ENCODE data around the gene SPR.
A peak's percentile ranks its signal among the peaks of the same experiment; 100 is the strongest.

Gene SPR

DNA sequence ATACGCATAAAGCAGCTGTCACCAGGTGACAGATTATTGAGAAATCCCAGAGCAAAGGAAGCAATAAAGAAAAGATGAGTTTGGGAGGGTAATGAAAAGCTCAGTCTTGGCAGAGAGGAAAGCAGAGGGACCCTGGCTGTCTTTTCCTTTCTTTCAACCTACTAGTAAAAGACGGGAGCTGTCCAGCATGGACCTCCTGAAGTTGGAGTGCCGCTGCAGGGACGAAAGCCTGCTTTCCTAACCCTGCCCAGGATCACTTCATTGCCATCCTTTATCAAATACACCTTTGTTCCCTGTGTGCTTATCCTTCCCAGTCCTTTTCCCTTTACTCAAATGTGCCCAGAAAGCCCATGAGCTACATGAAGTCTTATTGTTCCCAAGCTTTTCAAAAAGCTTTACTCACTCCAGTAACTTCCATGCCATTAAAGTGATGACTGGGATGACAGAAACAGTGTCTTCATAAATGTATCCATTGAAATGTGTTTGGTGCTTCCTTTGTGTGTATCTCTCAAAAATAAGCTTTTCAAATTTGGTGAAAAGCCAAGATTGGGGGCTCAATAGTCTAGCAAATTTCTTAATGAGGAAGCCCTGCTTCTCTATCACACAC lies 3.7 kb upstream of the SPR start:
- DNase-seq: no peak
- H3K4me3 ChIP-seq (ENCODE audit: low read depth, low read length): no peak overlapping the region

DNA sequence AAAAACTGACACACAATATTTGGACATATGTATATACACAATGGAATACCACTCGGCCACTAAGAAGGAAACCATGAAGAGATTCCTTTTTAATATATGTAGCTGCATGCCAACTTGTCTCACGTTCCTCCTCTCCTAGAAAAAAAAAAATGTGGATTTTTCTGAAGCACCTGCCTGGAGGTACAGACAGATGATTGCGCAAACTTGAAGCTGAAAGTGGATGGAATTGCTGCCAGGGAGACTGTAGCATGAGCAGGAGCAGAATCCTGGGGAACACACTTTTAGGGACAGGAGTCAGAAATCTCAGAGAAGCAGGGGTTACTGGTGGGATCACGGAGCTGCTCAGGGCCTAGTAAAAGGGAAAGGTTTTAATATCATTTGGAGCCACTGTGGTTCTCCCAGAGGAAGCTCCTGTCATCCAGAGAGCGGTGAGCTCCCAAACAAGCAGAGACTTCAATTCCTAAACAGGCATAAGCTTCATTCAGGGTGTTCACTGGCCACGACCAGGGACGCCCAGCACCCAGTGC lies 640 bp upstream of the SPR start:
- no peak for DNase-seq
- TF ChIP-seq, protein P1, sequence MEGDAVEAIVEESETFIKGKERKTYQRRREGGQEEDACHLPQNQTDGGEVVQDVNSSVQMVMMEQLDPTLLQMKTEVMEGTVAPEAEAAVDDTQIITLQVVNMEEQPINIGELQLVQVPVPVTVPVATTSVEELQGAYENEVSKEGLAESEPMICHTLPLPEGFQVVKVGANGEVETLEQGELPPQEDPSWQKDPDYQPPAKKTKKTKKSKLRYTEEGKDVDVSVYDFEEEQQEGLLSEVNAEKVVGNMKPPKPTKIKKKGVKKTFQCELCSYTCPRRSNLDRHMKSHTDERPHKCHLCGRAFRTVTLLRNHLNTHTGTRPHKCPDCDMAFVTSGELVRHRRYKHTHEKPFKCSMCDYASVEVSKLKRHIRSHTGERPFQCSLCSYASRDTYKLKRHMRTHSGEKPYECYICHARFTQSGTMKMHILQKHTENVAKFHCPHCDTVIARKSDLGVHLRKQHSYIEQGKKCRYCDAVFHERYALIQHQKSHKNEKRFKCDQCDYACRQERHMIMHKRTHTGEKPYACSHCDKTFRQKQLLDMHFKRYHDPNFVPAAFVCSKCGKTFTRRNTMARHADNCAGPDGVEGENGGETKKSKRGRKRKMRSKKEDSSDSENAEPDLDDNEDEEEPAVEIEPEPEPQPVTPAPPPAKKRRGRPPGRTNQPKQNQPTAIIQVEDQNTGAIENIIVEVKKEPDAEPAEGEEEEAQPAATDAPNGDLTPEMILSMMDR (IDR thresholded peaks at IDR 0.05; ENCODE audit: low read depth, low read length): no peak
- H3K36me3 ChIP-seq: peaks cover 19% of the 10 kb centered on the region
- no peaks in the 10 kb centered on the region for H3K27me3 ChIP-seq (ENCODE audit: insufficient read depth, low read depth, severe bottlenecking)
- no peaks in the 10 kb centered on the region for H3K9me3 ChIP-seq (ENCODE audit: severe bottlenecking)
- H3K27ac ChIP-seq: peak overlapping the region; percentile 86
- H3K4me3 ChIP-seq (ENCODE audit: low read depth, low read length): peak overlapping the region; percentile 65

More for the DNA sequence above, 3.7 kb upstream of the SPR start:
- H3K27me3 ChIP-seq (ENCODE audit: insufficient read depth, low read depth, severe bottlenecking): no peaks in the 10 kb centered on the region
- no peaks in the 10 kb centered on the region for H3K9me3 ChIP-seq (ENCODE audit: severe bottlenecking)
- TF ChIP-seq, protein P1 (IDR thresholded peaks at IDR 0.05; ENCODE audit: low read depth, low read length): no peak
- H3K27ac ChIP-seq: no peak overlapping the region
- H3K36me3 ChIP-seq: peaks cover 3% of the 10 kb centered on the region; the same call in 1 of the 2 replicates

DNA sequence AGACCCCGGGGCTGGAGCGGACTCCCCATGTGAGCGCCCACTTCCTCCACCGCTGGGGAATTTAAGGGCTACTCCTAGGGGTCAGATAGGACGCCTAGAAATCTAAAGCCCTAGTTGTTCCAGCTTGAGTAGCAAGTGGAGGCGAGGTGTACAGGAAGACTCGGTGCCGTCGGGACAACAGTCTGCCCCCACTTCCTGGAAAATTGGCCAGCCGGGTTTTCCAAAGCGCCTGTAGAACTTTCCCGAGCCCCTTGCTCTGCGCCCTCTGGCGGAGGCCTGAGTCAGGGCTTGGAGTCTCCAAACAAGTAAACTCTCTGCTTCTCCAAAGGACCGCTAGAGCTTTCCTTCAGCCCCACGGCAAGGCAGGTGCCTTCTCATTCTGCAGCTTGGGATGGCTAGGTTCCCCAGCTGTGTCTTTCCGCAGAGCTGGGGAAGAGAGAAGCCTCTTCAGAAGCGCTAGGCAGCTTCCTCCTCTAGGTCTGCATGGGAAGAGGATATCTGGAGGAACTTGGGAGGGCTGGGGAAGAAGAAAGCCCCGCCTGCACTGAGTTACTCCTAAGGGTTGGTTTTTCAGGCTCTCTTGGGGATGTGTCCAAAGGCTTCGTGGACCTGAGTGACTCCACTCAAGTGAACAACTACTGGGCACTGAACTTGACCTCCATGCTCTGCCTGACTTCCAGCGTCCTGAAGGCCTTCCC lies 681 bp downstream of the SPR start:
- Histone ChIP-seq H3K9me3 (ENCODE audit: severe bottlenecking) (no peaks in the 10 kb centered on the region), H3K27me3 (ENCODE audit: insufficient read depth, low read depth, severe bottlenecking) (no peaks in the 10 kb centered on the region), H3K36me3 (peaks cover 30% of the 10 kb centered on the region), H3K27ac (peak overlapping the region; percentile 86), H3K4me3 (ENCODE audit: low read depth, low read length) (peak overlapping the region; percentile 65)
- peak; percentile 97 for DNase-seq
- TF ChIP-seq, protein P1 (IDR thresholded peaks at IDR 0.05; ENCODE audit: low read depth, low read length): peak; percentile 99

DNA sequence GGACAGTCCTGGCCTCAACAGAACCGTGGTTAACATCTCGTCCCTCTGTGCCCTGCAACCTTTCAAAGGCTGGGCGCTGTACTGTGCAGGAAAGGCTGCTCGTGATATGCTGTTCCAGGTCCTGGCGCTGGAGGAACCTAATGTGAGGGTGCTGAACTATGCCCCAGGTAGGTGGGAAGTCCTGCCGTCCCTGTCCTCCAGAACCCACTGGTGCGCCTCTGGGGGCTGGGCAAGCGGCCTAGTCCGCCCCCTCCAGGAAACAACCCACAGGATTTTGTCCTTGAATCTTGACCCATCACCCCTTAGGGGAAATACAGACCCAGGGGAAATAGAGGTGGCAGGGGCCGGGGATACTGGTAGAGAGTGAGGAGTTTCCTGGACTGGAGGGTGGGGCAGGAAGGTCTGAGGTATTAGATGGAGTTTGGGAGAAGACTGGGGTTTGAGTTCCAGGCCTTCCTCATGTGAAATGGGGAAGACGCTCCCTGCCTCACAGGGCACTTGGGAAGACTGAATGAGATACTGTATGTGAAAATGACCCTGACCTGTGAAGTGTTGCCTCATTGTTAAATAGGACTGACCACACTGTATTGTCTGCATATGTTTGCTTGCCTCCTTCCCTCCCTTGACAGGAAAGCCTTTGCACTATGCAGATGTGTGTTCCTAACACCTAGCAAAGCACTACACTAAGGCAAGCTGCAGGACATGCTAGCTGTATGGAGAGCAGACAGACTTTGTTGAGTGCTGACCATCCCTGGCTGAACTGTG lies 1.4 kb downstream of the SPR start:
- peak overlapping the region; percentile 86; the same call in 1 of the 2 replicates for H3K27ac ChIP-seq
- H3K4me3 ChIP-seq (ENCODE audit: low read depth, low read length): no peak overlapping the region
- TF ChIP-seq, protein P1 (IDR thresholded peaks at IDR 0.05; ENCODE audit: low read depth, low read length): no peak
- no peaks in the 10 kb centered on the region for H3K27me3 ChIP-seq (ENCODE audit: insufficient read depth, low read depth, severe bottlenecking)
- no peak for DNase-seq
- H3K9me3 ChIP-seq (ENCODE audit: severe bottlenecking): no peaks in the 10 kb centered on the region
- H3K36me3 ChIP-seq: peaks cover 30% of the 10 kb centered on the region

DNA sequence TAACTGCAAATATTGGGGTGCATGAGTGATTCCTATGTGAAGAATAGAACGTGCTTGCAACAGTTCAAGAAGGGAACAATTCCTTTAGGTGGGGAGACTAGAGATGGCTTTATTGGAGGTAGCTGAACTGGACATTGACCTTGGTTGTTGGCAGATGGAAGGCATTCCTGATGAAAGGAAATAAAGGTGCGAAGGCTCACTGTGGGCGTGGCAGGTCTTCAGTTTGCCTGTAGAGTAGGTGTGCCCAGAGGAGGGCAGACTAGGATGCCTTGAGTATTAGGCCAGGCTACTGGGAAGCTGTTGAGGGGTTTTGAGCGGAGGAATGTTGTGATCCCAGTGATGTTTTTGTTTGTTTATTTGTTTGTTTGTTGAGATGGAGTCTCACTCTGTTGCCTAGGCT lies 2.8 kb downstream of the SPR start:
- no peak overlapping the region for H3K4me3 ChIP-seq (ENCODE audit: low read depth, low read length)
- peaks cover 30% of the 10 kb centered on the region for H3K36me3 ChIP-seq
- TF ChIP-seq, protein P1 (IDR thresholded peaks at IDR 0.05; ENCODE audit: low read depth, low read length): no peak
- no peak overlapping the region for H3K27ac ChIP-seq
- no peaks in the 10 kb centered on the region for H3K9me3 ChIP-seq (ENCODE audit: severe bottlenecking)
- DNase-seq: no peak
- H3K27me3 ChIP-seq (ENCODE audit: insufficient read depth, low read depth, severe bottlenecking): no peaks in the 10 kb centered on the region

Measured in WERI-Rb-1 (cell line).